Measurements from ENCODE around the gene DNAH8.

DNAH8 gene

GRCh38 chr6:39075807-39076622, 360.9 kb downstream of the DNAH8 start:
- H3K4me3 ChIP-seq (ENCODE audit: low read length): no peak overlapping the region
- no peaks in the 10 kb centered on the region for H3K9me3 ChIP-seq (ENCODE audit: insufficient read depth, low read length)
- no peaks in the 10 kb centered on the region for H4K20me1 ChIP-seq (ENCODE audit: insufficient read depth, low read length)
- no peaks in the 10 kb centered on the region for H3K4me1 ChIP-seq (ENCODE audit: low read length)
- H3K9ac ChIP-seq (ENCODE audit: low read length): no peak overlapping the region
- H2AFZ ChIP-seq (ENCODE audit: low read depth, low read length): no peak overlapping the region
- H3K27ac ChIP-seq (ENCODE audit: low read length): no peak overlapping the region
- no peak overlapping the region for H3K4me2 ChIP-seq (ENCODE audit: low read length)
- no peak for TF ChIP-seq EZH2phosphoT487 (IDR thresholded peaks at IDR 0.05; ENCODE audit: low read depth)
- TF ChIP-seq CTCF (IDR thresholded peaks at IDR 0.05; ENCODE audit: low read depth, low read length): no peak
- H3K36me3 ChIP-seq (replicated peaks; ENCODE audit: low read depth, low read length): no peaks in the 10 kb centered on the region
- H3K79me2 ChIP-seq (ENCODE audit: low read length): no peaks in the 10 kb centered on the region
- H3K27me3 ChIP-seq (ENCODE audit: low read depth, low read length): peaks cover 10% of the 10 kb centered on the region; the same call in 1 of the 2 replicates

GRCh38 chr6:39076623-39077535, 361.8 kb downstream of the DNAH8 start:
- H3K9me3 ChIP-seq (ENCODE audit: insufficient read depth, low read length): no peaks in the 10 kb centered on the region
- peaks cover 5% of the 10 kb centered on the region for H3K4me1 ChIP-seq (ENCODE audit: low read length)
- no peak overlapping the region for H3K27ac ChIP-seq (ENCODE audit: low read length)
- H3K4me3 ChIP-seq (ENCODE audit: low read length): no peak overlapping the region
- no peak overlapping the region for H3K4me2 ChIP-seq (ENCODE audit: low read length)
- H3K9ac ChIP-seq (ENCODE audit: low read length): no peak overlapping the region
- TF ChIP-seq CTCF (IDR thresholded peaks at IDR 0.05; ENCODE audit: low read depth, low read length) (no peak), EZH2phosphoT487 (IDR thresholded peaks at IDR 0.05; ENCODE audit: low read depth) (no peak)
- no peaks in the 10 kb centered on the region for H3K79me2 ChIP-seq (ENCODE audit: low read length)
- no peaks in the 10 kb centered on the region for H4K20me1 ChIP-seq (ENCODE audit: insufficient read depth, low read length)
- H3K36me3 ChIP-seq (replicated peaks; ENCODE audit: low read depth, low read length): no peaks in the 10 kb centered on the region
- no peak overlapping the region for H2AFZ ChIP-seq (ENCODE audit: low read depth, low read length)
- H3K27me3 ChIP-seq (ENCODE audit: low read depth, low read length): peaks cover 7% of the 10 kb centered on the region; the same call in 1 of the 2 replicates

GRCh38 chr6:39077882-39078594, 362.9 kb downstream of the DNAH8 start:
- Histone ChIP-seq H3K4me3 (ENCODE audit: low read length) (no peak overlapping the region), H3K4me1 (ENCODE audit: low read length) (peaks cover 16% of the 10 kb centered on the region), H2AFZ (ENCODE audit: low read depth, low read length) (no peak overlapping the region), H3K4me2 (ENCODE audit: low read length) (no peak overlapping the region), H4K20me1 (ENCODE audit: insufficient read depth, low read length) (no peaks in the 10 kb centered on the region), H3K27me3 (ENCODE audit: low read depth, low read length) (peaks cover 3% of the 10 kb centered on the region; the same call in 1 of the 2 replicates), H3K27ac (ENCODE audit: low read length) (no peak overlapping the region), H3K9me3 (ENCODE audit: insufficient read depth, low read length) (no peaks in the 10 kb centered on the region), H3K9ac (ENCODE audit: low read length) (no peak overlapping the region), H3K79me2 (ENCODE audit: low read length) (no peaks in the 10 kb centered on the region), H3K36me3 (replicated peaks; ENCODE audit: low read depth, low read length) (no peaks in the 10 kb centered on the region)
- TF ChIP-seq CTCF (IDR thresholded peaks at IDR 0.05; ENCODE audit: low read depth, low read length) (no peak), EZH2phosphoT487 (IDR thresholded peaks at IDR 0.05; ENCODE audit: low read depth) (no peak)

Measured in OCI-LY3 (cell line).